ENCODE results near the gene CRB1. TPM values are rescaled to one million over a fixed set of nuclear protein-coding genes. Genes with fewer than 3 reads are reported as not detected.

Gene CRB1
- total and polyA plus RNA-seq, 2 experiments from 2014 or later: 0.27 to 0.56 TPM

GRCh38 chr1:197467881-197468280 is 199.8 kb downstream of the CRB1 start:
- no peak for DNase-seq (ENCODE audit: low spot score)
- Mint-ChIP-seq H3K4me3 (no peak overlapping the region), H3K27me3 (ENCODE audit: insufficient read depth, low read depth, poor library complexity) (no peaks in the 10 kb centered on the region), H3K27ac (no peak overlapping the region), H3K9me3 (no peaks in the 10 kb centered on the region), H3K4me1 (peaks cover 51% of the 10 kb centered on the region), H3K36me3 (ENCODE audit: low read depth) (no peaks in the 10 kb centered on the region)
- TF ChIP-seq CREB1 (CRISPR knock-in tag; IDR thresholded peaks at IDR 0.05; ENCODE audit: low read depth) (no peak), ETS1 (IDR thresholded peaks at IDR 0.05) (no peak), ZNF462 (CRISPR knock-in tag; IDR thresholded peaks at IDR 0.05) (no peak), NANOG (IDR thresholded peaks at IDR 0.05; ENCODE audit: borderline replicate concordance) (no peak), REST (IDR thresholded peaks at IDR 0.05; ENCODE audit: unreplicated experiment) (no peak), EZH2 (IDR thresholded peaks at IDR 0.05; ENCODE audit: low read depth, unreplicated experiment) (no peak), CTCF (conservative IDR thresholded peaks at IDR 0.05; ENCODE audit: low read depth in 2 of 2) (no peak), EZH2phosphoT487 (IDR thresholded peaks at IDR 0.05; ENCODE audit: unreplicated experiment) (no peak), STAT1 (IDR thresholded peaks at IDR 0.05; ENCODE audit: unreplicated experiment) (no peak), POLR2AphosphoS5 (IDR thresholded peaks at IDR 0.05; ENCODE audit: low read depth) (no peak), JUNB (IDR thresholded peaks at IDR 0.05; ENCODE audit: unreplicated experiment) (no peak), ZNF331 (CRISPR knock-in tag; IDR thresholded peaks at IDR 0.05; ENCODE audit: low read depth) (no peak), ZNF114 (CRISPR knock-in tag; IDR thresholded peaks at IDR 0.05) (no peak)
- ATAC-seq: no peak
- Histone ChIP-seq H3K4me1 (ENCODE audit: insufficient read depth) (peaks cover 41% of the 10 kb centered on the region), H3F3A (replicated peaks; ENCODE audit: low read depth) (no peaks in the 10 kb centered on the region), H4K20me1 (replicated peaks; ENCODE audit: insufficient read depth) (no peaks in the 10 kb centered on the region), H3K36me3 (ENCODE audit: insufficient read depth) (no peaks in the 10 kb centered on the region), H3K4me2 (no peak overlapping the region), H3K79me2 (replicated peaks; ENCODE audit: insufficient read depth) (no peaks in the 10 kb centered on the region), H2AFZ (no peak overlapping the region), H3K27ac (ENCODE audit: low read depth) (no peak overlapping the region), H3K27me3 (ENCODE audit: insufficient read depth) (no peaks in the 10 kb centered on the region), H3K4me3 (no peak overlapping the region), H3K9me2 (ENCODE audit: insufficient read depth) (no peaks in the 10 kb centered on the region)
